DMS 273 treated with DMSO at 0.1 percent for 48 hours (cell line): ENCODE measurements around the gene SPTBN5.

Source experiments
- DNase-seq: peaks from one replicate; lab custom pipeline; 2025; lab: John Stamatoyannopoulos, UW

Gene SPTBN5

DNA sequence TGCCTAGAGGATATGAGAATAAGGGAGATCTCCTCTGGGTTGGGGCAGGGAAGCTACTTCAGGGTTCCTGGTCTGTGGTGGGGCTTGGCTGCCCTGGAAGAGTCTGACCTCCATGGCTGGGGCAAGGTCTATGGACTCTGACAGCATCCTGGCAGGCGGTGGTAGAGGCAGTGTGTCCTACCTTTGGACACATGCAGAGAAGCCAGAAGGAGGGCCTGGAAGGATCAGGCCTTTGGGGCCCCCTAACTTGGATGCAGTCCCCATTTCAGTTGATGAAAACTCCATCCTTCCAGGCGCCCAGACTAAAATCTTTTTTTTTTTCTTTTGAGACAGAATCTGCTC, 10.4 kb downstream of the SPTBN5 start:
- no peak for DNase-seq

DNA sequence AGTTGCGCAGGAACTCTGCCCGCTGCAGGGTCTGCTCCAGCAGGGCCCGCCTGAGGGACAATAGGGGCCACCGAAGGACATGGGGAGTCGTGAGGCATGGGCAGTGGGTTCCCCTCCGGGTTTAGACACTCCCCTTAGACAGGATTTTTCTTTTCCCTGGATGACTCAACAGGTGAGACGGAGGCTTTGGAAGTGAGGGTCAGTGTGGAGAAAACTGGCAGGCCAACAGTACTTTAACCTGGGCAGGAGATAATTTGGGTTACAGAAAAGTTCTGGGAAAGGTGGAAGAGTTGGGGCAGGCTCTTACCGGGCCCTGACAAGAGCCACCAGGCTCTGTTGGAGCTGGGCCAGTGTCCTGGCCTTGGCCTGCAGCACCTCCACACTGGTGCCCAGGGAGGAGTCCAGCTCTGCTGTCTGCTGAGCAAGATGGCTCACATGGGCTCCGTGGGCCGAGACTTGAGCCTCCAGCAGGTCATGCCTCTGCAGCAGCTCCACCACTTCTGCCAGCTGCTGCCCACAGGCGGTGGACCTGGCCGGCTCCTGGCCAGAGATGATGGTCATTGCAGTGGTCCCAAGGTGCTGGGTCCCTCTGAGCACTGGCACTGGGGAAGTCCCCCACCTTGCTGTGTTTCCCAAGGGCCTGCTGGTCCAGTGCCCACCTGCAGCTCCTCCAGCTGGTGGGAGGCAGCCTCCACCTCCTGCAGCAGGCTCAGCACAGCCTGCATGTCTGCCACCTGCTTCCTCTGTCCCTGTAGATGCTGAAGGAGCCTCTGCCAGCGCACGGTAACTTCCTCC, 11.0 kb downstream of the SPTBN5 start:
- DNase-seq = no peak

DNA sequence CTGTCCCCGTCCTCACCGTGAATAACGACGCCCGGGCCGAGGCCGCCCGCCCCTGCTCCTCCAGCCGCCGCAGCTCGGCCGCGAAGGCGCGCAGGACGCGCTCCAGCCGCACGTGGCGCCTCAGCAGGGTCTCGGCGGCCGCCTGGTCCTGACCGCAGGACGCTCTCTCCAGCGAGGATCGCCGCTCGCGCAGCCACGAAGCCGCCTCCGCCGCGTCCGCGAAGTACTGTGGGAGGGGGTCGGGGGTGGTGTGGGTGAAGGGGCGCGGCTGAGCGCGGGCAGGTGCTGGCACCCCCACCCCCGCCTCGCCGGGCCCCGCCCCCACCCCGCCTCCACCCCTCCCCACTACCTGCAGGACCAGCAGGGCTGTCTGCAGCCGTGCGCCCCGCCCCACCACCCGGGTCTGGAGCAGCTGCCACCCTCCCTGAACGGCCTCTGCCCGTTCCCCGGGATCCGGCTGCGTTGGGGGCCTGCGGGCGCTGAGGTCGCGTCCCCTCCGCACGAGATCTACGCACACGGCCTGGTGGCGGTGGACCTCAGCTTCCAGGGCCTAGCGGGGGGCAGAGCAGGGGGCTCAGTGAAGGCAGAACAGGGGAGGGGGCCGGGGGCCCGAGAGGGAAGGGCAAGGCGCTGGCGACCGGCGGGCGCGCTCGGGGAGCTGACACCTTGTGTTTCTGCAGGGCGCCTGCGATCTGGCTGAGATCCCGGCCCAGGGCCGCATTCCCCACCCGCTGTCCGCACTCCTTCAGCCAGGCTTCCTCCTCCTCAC, 11.7 kb downstream of the SPTBN5 start:
- DNase-seq = no peak

DNA sequence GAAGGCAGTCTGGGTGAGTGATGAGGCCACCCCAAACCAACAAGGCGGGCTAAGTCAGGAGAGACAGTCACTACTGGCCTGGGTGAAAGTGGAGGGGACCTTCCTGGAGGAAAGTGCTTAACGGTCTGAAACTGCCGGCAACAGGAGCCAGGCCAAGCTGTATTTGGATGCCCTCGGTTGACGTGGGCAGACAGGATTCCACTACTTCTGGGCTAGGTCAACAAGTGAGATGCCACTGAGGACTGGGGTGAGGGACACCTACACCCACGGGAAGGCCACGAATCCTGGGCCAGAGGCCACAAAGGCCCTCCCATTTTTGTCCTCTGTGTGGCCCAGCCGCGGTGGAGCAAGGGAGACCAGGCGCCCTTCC, 12.3 kb downstream of the SPTBN5 start:
- no peak for DNase-seq

DNA sequence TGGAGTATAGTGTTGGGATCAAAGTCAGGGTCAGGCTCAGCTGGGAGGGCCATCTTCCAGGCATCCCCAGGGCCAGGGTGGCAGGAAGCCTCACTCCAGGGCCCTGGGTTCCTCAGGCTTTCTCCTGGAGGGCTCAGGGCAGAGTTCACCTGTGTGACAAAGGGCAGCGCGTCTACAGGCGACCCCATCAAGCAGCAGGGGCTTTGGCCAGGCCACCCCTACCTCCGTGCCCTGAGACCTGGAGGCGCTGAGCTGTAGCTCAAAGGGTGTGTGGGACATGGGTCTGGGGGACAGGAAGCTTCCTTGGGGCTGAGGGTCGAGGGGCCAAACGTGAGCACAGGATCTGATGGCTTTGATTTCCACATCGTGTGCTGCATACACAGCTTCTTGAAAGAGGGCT, 12.8 kb downstream of the SPTBN5 start:
- DNase-seq = no peak

DNA sequence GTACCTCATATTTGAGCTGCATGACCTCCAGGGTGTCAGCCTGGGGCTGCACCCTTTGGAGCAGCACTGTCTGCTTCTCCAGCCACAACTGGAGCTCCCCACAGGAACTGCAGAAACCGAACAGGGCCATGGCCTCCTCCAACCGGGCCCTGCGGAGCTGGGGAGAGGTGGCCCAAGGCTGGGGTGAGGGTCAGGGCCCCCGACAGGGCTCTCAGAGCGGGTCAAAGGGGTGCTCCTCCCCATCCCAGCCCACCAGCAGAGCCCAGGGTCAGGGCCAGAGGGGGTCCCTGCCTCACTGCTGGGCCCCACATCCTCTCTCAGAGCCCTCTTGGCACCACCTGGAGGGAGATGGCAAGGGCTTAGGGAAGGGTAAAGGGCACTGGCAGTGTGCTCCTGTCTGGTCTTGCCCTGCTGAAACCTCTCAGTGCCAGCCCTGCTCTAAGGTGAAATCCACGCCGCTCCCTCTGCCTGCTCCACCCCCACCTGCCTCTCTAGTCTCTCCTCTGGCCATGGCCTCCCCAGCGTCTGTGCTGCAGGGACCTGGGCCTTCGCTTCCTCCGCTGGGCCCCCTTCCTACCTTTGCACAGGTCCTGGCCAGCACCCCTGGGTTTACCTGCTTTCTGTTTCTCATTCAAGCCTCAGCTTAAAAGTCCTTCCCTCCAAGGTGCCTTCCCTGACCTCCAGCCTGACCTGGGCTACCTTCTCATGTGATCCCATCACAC, 13.5 kb downstream of the SPTBN5 start:
- no peak for DNase-seq

DNA sequence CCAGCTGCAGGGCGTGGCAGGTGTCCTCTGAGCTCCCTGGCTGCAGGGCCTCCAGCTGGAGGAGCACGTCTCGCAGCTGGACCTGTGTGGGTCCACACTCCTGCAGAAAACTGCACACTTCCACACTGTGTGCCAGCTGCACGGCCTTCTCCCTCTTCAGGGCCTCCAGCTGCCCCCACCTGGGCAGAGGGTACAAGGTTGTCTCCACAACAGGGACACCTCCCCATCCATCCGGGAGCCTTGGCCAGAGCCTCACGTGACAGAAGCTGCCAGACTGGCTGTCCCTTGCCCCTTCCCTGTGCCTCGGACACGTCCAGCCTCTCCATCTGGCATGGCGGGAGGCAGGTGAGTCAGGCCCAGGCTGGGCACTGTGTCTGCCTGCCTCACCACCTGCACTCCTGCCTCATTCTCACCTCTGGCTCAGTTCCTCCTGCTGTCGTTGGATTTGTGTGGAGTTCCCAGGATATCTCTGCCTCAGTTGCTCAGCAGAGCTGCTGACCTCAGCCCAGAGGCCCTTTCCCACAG, 14.5 kb downstream of the SPTBN5 start:
- no peak for DNase-seq

DNA sequence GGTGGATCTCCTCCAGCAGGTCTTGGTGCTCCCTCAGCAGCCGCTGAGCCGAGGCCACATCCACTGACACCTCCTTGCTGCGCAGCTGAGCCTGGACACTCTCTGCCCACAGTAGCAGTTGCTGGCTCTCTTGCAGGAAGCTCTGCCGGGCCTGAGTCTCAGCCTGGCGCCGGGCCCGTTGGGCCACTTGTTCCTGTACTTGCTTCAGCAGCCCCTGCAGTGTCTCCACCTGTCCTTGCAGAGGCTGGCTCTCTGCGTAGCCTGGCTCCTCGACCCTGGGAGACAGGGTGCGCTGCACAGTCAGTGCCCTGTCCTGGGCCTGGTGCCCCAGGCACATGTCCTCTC, 15.5 kb downstream of the SPTBN5 start:
- no peak for DNase-seq

DNA sequence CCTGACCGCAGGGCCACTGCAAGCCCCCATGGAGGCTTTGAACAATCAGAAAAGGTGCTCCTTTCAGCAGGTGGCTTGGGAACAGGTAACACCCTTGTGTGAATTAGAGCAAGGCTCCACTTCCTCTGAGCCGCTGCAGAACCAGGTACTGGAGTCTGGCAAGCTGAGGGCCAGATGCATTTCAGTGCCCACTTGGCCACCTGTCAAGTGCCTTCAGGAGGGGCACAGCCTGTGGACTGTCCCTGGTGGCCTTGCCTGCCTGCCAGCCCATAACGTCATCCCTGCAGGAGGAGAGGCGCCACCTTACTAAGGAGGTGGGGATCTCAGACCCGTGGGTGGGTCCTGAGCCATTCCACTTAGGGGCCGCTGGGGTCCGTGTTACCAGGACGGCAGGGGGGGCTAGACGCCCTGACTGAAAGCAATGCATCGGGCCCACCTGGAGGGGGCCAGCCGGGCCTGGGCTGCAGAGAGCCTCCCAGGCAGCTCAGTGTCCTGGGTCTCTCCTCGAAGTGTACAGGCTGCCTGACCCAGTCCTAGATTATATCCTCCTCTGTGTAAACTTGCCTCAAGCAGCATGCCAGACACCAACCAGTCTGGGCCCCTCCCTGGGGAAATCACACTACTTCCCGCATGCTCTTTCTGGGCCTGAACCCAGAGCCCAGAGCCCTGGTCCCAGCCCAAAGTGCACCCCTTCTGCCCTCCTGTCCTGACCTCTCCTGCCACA, 16.1 kb downstream of the SPTBN5 start:
- no peak for DNase-seq

DNA sequence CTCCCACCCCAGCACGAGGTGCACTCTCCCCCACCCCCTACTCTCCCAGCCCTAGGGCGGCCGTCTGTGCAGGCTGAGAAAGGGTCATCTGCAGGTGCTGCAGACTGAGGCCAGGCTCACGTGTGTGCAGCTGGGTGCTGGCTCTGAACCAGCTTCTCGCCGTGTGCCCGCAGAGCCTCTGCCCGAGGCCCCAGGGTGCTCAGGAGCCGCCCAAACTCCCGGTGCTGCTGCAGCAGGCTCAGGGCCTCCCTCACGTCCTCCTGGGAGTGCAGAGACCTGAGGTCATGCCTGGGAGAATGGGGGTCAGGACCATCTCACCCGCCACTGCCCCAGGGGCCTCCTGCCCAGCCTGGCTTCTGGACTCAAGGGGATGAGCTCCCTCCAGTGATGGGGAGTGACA, 17.2 kb downstream of the SPTBN5 start:
- no peak for DNase-seq

DNA sequence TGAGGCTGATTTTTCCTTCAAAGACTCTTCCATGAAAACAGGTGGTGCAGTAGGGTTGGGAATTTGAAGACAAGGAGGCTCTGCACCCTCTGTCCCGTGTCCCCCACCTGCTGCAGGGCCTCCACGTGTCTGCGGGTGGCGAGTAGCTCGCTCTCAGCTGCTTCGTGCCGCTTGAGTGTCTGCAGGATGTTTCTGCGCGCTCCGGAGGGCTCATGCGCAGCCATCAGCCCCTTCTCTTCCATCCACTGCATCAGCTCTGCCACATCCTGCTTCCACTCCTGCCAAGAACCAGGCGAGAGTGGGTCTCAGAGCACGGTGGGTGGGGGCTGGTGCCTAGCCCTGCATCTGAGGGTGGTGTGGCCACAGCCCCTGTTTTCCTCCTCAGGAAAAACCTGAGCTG, 17.8 kb downstream of the SPTBN5 start:
- no peak for DNase-seq

DNA sequence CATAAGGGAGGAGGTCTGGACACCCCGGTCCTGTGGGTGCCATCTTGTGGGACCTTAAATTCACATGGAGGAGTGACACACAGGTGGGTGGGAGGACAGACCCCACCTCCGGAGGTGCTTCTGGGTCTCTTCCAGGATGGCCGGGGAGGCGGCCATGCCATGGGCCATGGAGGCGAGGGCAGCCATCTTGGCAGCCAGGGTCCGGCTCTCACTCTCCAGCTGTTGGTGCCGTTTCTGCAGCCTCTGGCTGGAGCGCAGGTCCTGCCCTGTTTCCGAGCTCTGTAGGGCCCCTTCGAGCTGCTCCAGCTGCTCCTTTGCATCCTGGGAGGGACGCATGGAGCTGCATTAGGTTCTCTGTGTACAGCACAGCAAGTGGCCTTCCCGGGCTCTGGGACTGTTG, 19.1 kb downstream of the SPTBN5 start:
- DNase-seq = no peak

DNA sequence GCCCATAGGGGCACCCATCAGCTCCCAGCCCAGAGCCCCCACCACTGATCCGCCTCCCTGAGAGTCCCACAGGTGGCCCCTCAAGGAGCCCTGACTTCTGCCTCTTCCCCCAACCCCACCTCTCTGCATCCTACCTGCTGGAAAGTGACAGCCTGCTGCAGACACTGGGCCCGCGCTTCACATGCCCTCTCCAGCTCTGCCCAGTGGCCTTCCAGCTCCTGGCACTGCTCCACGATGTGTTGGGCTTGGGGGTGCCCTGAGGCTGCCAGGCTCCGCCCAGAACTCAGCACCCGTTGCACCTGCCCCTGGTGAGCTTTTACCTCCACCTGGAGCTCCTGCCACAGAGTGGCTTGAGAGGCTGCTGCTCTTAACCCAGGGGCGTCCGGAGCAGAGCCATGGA, 20.1 kb downstream of the SPTBN5 start:
- DNase-seq = no peak

DNA sequence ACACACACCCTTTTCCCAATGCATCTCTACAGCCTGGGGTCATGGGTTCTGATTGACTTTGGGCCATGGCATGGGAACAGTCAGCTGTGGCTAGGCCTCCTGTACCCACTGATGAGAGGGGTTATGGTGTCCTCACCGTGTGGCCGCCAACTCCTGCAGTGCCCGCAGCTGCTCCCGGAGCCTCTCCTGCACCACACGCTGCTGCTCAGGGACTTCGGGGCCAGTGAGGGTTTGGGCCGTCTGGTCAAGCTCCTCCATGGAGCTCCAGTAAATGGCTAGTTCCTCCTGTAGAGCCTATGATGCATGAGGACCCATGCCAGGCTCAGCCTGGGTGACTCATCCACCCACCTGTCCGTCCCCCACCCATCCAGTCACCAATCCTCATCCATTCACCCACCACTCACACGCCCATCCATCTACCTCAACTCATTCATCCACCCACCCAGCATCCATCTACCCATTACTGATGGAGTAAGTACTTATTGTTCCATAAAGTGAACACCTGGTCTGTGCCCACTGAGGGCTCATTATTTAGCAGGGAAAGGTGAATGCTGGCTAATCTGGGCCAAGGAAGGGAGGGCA, 21.6 kb downstream of the SPTBN5 start:
- DNase-seq = no peak

DNA sequence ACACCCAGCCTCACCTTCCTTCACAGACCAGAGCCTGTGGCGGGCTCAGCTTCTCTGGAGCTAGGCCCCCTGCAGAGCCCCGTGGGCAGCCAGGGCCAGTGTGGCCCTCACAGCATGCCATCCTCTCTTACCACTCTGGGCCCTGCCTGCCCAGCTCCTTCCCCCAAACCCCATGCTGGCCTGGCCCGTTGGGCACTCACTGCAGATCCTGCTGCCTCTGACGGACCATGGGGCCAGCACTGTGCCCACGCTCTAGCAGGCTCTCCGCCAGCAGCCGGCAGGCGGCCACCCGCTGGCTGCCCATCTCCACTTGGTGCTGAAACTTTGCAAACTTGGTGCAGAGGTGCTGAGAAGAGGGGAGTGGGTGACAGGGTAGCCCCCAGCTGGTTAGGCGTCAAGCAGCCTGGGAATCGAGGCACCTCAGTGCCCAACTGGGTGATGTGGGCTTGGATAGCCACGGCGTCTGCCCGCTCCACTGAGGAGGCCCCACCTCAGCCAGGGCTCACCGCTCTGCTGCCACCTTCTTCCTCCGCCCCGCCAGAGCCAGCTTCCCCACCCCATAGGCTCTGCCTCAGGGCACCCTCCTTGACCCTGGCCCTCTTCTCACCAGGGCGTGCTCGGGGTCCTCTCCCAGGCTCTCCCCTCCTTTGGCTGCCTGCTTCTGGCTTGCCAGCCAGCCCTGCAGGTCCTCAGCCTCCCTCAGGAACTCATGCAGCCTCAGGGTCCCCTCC, 22.5 kb downstream of the SPTBN5 start:
- DNase-seq = no peak

DNA sequence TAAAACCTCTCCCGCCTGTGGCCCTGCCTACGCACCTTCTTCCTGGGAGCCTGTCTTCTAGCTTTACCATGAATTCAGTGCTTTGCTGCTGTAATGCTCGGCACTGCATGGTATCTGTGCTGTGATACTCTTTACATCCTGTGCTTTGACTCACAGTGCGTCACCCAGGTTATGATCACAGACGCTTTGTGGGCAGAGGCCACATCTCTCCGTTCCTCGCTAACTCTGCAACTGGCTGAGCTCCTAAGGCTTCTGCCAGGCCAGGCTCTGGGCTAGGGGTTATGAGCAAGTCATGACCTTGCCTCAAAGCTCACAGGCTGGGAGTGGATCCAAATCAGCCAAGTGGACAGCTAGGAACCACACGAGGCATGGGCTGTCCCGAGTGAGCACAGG, 23.2 kb downstream of the SPTBN5 start:
- DNase-seq = no peak

DNA sequence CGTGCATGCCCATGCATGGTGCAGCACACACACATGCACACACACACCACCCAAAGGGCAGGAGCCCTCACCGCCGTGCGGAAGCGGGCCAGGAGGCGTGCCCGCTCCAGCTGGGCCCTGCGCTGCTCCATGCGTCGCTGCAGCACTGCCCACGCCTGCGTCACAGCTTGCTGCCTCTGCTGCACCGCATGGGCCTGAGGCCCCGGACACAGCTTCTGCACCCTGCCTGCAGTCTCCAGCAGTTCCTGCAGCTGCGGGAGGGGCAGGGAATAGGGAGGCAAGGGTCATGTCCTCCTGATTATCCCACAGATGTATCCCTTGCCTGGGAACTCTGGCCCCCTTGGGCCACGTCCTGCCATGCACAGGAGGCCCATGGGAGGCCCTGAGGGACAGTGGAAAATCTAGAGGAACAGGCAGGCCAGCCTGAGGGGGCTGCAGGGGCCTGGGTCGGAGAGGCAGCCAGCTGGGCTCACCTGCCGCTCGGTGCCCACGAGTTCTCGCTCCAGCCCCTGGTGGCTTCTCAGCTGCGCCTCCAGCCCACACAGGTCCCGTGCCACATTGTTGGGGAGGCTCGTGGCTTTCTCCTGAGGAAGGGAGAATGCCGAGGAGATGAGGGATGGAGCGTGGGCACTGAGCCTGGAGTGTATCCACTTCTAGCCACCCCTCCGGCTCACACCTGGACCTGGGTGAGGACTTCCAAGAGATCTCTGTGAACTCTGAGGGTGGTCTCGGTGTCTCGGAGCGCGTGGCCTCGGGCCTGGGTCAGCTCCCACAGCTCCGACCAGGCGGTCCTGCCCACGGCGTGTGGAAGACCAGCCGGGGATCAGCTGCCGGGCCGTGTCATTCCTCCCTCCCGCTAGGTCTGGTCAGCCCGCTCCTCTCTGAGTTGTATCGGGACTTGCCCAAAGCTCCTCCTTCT, 23.8 kb downstream of the SPTBN5 start:
- DNase-seq = no peak

DNA sequence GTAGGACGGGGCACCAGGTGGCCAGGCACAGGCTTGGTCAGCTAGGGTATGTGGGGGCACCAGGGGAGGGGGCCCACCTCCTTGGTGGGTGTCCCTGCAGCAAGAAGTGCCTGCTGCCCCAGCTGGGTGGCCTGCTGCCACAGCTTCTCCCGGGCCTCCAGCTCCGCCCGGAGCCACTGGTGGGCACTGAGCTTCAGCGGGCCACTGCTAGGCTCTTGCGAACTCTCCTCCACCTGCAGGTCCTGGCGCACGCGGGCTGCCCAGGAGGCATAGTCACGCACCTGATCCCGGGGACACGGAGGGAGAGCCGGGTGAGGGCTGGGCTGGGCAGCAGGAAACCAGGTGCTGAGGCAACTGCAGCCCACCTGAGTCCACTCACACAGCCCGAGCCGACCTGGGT, 25.5 kb downstream of the SPTBN5 start:
- no peak for DNase-seq

DNA sequence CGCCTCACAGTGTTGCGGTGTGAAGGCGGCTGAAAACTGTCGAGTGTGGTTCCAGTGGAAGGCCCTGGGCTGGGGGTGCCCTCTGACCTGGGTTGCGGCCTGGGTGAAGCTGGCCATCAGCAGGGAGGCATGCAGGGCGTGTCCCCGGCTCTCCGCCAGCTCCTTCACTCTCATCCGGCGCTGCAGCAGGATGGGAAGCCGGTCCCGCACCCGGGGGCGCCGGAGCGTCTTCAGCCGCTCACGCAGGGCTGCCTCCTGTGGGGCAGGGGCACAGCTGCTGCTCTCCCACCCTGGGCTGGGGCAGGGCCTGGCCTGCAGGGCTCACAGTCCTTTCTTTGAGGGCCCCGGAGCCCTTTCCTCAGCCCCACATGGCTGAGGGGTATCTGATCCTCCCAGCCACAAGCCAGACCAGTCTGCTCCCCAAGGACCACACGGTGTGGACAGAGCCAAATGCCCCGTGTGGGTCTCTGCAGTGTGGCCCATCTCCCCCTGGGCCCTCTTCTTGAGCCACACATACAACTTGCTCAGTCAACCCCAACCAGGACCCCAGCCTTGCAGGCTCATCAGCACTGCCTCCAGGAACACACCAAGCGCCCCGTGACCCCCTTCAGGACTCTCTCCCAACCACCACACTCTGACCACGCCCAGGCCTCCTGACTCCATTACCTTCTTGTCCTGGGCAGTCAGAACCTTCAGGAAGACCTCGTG, 26.8 kb downstream of the SPTBN5 start:
- DNase-seq = no peak
